CD4-positive, CD25-positive, alpha-beta regulatory T cell (primary cell): ENCODE results near the gene SYTL3. TPM values are rescaled to one million over a fixed set of nuclear protein-coding genes. Genes with fewer than 3 reads are reported as not detected.
A peak's percentile ranks its signal among the peaks of the same experiment; 100 is the strongest.

Experiments used
- ATAC-seq, 2 donors: fragments of 150-1000 bp; cut with Tn5 transposase; one replicate each; pipeline ENCODE4 v1.10.0; 2021; ENCODE audit warnings: low read depth in 2 of 2, moderate number of reproducible peaks in 2 of 2, moderate library complexity in 1 of 2
- DNase-seq, 3 donors: peaks; one replicate each; pipeline versions ENCODE4 v3.0.0 to v3.0.0-alpha.2; 2012 to 2022; ENCODE audit warnings: mixed read lengths in 1 of 3
- H3K27ac ChIP-seq: one replicate; pipeline ENCODE4 v1.7.0; 2013; ENCODE audit warnings: mild to moderate bottlenecking, low read length; ENCODE audit not compliant: insufficient read depth, poor library complexity, severe bottlenecking
- H3K27me3 ChIP-seq: one replicate; pipeline ENCODE4 v1.7.0; 2013; ENCODE audit warnings: low read length; ENCODE audit not compliant: control insufficient read depth, insufficient read depth
- H3K36me3 ChIP-seq: one replicate; pipeline ENCODE4 v1.7.0; 2013; ENCODE audit warnings: mild to moderate bottlenecking, low read length, moderate library complexity; ENCODE audit not compliant: control insufficient read depth, insufficient read depth
- H3K4me1 ChIP-seq: 2 replicates; pipeline ENCODE4 v1.7.0; 2013; ENCODE audit warnings: mild to moderate bottlenecking, low read length; ENCODE audit not compliant: insufficient read depth, control insufficient read depth, poor library complexity, severe bottlenecking
- H3K4me3 ChIP-seq: one replicate; pipeline ENCODE4 v1.7.0; 2013; ENCODE audit warnings: low read depth, mild to moderate bottlenecking, low read length, moderate library complexity
- H3K9me3 ChIP-seq, 2 experiments: 1 replicate in 1 of 2; 2 replicates in 1 of 2; pipeline ENCODE4 v1.7.0; 2013; ENCODE audit warnings: low read length in 2 of 2, mild to moderate bottlenecking in 1 of 2, moderate library complexity in 1 of 2; ENCODE audit not compliant: control insufficient read depth in 2 of 2
- H3K27ac Mint-ChIP-seq, 3 donors: one replicate each; pipeline ENCODE4 v1.8.0; 2020 to 2022; ENCODE audit warnings: mild to moderate bottlenecking in 3 of 3, mixed read lengths in 3 of 3, moderate library complexity in 2 of 3
- H3K27me3 Mint-ChIP-seq: one replicate; pipeline ENCODE4 v1.8.0; 2022; ENCODE audit warnings: mild to moderate bottlenecking, mixed read lengths
- H3K36me3 Mint-ChIP-seq: one replicate; pipeline ENCODE4 v1.8.0; 2020; ENCODE audit warnings: mixed read lengths
- H3K4me1 Mint-ChIP-seq, 4 donors: one replicate each; pipeline ENCODE4 v1.8.0; 2020 to 2022; ENCODE audit warnings: mixed read lengths in 4 of 4, mild to moderate bottlenecking in 1 of 4
- H3K4me3 Mint-ChIP-seq, 4 donors: one replicate each; pipeline ENCODE4 v1.8.0; 2020 to 2022; ENCODE audit warnings: mild to moderate bottlenecking in 4 of 4, mixed read lengths in 4 of 4, moderate library complexity in 3 of 4
- H3K9me3 Mint-ChIP-seq, 7 donors: one replicate each; pipeline ENCODE4 v1.8.0; 2020 to 2022; ENCODE audit warnings: mixed read lengths in 7 of 7, mild to moderate bottlenecking in 3 of 7, moderate library complexity in 2 of 7
- polyA plus RNA-seq, 4 donors: library from polyadenylated mRNA; unstranded; fragments of 300-500 nt; fragmentation: Illumina TruSeq; gene quantifications; one replicate each; pipeline ENCODE4 v1.2.3, GENCODE V29; 2021
- total RNA-seq: library from RNA; stranded (reverse); gene quantifications from one replicate; pipeline ENCODE4 v1.2.3, GENCODE V29; 2022

Gene SYTL3
- total and polyA plus RNA-seq, 5 donors from 2014 or later = 12.2 to 54.8 (median 14.1) TPM

DNA sequence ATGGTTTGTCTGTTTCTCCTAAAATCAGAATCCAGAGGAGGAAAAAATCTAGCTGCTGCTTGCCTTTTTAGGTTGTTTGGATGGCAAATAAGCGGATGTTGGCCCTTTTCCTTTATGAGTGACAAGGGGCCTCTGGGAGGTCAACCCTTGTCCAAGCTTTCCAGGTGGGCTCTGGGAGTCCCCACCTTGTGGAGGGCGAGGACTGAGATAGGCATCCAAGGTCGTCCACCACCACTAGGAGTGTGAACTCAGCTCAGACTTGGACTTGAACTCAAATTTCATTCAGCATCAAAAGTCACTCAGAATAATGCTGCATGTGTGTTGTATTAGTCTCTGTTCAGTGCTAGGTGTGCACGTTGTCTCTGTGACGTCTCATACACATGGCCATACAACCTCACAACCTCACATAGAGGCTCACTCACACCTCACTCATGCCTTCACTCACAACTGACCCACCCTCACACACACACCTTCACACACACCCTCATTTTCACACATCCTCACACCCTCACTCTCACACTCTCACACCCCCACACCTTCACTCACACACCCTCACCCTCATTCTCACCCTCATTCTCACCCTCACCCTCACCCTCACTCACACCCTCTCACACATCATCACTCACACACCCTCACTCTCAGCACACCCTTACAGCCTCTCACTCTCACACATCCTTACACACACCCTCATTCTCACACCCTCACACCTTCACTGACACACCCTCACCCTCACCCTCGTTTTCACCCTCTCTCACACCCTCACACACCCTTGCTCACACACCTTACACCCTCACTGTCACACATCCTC, 23.3 kb upstream of the SYTL3 start:
- Histone ChIP-seq H3K4me3 (no peak overlapping the region), H3K4me1 (no peaks in the 10 kb centered on the region), H3K27me3 (no peaks in the 10 kb centered on the region), H3K27ac (no peak overlapping the region), H3K9me3 (no peaks in the 10 kb centered on the region), H3K36me3 (peaks cover 84% of the 10 kb centered on the region)
- DNase-seq = no peak
- no peak for ATAC-seq
- Mint-ChIP-seq H3K9me3 (peaks cover 0 to 2% (median 0%) of the 10 kb centered on the region in 7 donors), H3K27ac (peak overlapping the region in 2 of 3 donors; percentile 76 to 83), H3K27me3 (no peaks in the 10 kb centered on the region), H3K4me3 (no peak overlapping the region), H3K36me3 (peaks cover 42% of the 10 kb centered on the region), H3K4me1 (peaks cover 4 to 10% (median 7%) of the 10 kb centered on the region in 4 donors)

DNA sequence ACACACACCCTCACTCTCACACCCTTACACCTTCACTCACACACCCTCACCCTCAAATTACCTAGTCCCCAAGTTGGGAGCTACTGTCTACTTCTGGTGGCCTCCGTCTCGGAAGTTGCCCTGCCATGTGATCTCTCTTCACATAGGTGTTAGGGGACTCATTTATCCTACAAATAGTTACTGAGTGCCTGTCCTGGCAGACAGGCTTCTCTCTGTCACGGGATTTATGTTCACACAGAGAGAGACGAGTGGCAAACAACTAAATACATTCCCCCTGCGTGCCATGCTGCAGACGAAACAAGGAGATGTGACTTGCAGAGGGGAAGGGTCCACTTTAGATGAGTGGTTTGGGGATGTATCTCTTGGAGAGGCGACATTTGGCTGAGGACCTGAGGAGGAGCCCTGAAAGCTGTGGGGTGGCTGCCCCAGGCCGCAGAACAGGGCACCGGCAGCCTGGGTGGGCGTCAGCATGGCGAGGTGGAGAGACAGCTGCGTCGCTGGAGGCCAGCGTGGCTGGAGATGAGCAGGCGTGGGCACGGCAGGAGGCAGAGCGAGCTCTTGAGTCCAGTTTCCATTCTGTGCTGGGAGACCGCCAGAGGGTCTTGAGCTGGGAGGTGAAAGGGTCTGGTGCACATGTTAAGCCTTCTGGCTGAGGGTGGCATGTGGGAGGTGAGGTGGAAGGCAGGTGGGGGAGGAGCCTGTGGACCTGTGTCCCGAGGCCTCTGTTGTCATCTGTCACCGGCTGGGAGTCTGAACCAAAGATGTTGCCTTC, 22.5 kb upstream of the SYTL3 start:
- Mint-ChIP-seq H3K36me3 (peaks cover 44% of the 10 kb centered on the region), H3K27me3 (no peaks in the 10 kb centered on the region), H3K9me3 (peaks cover 0 to 2% (median 0%) of the 10 kb centered on the region in 7 donors), H3K27ac (peak overlapping the region in 2 of 3 donors; percentile 76 to 83), H3K4me3 (no peak overlapping the region), H3K4me1 (peaks cover 7 to 12% (median 8%) of the 10 kb centered on the region in 4 donors)
- Histone ChIP-seq H3K36me3 (peaks cover 81% of the 10 kb centered on the region), H3K4me3 (no peak overlapping the region), H3K27ac (no peak overlapping the region), H3K27me3 (no peaks in the 10 kb centered on the region), H3K9me3 (no peaks in the 10 kb centered on the region), H3K4me1 (no peaks in the 10 kb centered on the region)
- no peak for ATAC-seq
- no peak for DNase-seq

DNA sequence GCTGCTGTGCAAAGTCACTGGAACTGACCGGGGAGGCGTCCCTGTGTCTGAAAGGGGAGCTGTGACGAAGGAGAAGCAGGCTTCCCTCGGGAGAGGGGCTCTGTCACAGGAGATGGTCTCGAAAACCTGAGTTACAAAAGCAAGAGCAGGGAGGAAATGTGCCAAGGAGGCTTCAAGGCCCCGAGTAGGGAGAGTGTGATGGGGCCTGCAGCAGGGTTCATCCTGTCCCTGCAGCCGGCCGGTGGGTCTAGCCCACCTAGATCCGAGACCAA, 22.0 kb upstream of the SYTL3 start:
- peaks cover 80% of the 10 kb centered on the region for H3K36me3 ChIP-seq
- no peaks in the 10 kb centered on the region for H3K4me1 ChIP-seq
- Mint-ChIP-seq H3K9me3 (peaks cover 0 to 2% (median 0%) of the 10 kb centered on the region in 7 donors), H3K36me3 (peaks cover 46% of the 10 kb centered on the region), H3K4me1 (peaks cover 7 to 12% (median 8%) of the 10 kb centered on the region in 4 donors), H3K4me3 (no peak overlapping the region), H3K27me3 (no peaks in the 10 kb centered on the region), H3K27ac (peak overlapping the region in 2 of 3 donors; percentile 76 to 83)
- no peak overlapping the region for H3K4me3 ChIP-seq
- no peak for DNase-seq
- H3K27ac ChIP-seq = no peak overlapping the region
- H3K27me3 ChIP-seq = no peaks in the 10 kb centered on the region
- no peak for ATAC-seq
- H3K9me3 ChIP-seq = no peaks in the 10 kb centered on the region

DNA sequence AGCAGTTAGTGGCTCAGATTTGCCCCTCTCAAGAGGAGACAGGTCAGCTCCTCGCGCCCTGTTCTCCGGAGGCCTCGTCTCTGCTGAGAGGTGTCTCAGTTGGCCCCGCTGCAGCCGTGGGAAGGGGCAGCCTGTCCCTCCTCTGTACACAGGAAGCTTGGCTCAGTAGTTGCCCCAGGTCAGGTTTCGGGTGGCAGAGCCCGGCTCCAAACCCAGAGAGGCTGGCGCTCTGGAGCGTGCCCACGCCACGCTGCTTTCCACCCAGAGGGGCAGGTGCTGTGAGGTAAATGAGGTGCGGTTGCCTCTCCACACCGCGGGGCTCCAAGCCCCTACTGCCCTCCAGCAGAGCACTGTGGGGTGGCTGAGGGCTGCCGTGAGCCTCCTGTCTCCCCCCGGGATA, 21.3 kb upstream of the SYTL3 start:
- Histone ChIP-seq H3K9me3 (no peaks in the 10 kb centered on the region), H3K36me3 (peaks cover 85% of the 10 kb centered on the region), H3K4me3 (no peak overlapping the region), H3K4me1 (no peaks in the 10 kb centered on the region), H3K27ac (no peak overlapping the region), H3K27me3 (no peaks in the 10 kb centered on the region)
- no peak for ATAC-seq
- Mint-ChIP-seq H3K27me3 (no peaks in the 10 kb centered on the region), H3K4me1 (peaks cover 7 to 11% (median 8%) of the 10 kb centered on the region in 4 donors), H3K4me3 (no peak overlapping the region), H3K36me3 (peaks cover 46% of the 10 kb centered on the region), H3K9me3 (peaks cover 0 to 2% (median 0%) of the 10 kb centered on the region in 7 donors), H3K27ac (no peak overlapping the region)
- no peak for DNase-seq

DNA sequence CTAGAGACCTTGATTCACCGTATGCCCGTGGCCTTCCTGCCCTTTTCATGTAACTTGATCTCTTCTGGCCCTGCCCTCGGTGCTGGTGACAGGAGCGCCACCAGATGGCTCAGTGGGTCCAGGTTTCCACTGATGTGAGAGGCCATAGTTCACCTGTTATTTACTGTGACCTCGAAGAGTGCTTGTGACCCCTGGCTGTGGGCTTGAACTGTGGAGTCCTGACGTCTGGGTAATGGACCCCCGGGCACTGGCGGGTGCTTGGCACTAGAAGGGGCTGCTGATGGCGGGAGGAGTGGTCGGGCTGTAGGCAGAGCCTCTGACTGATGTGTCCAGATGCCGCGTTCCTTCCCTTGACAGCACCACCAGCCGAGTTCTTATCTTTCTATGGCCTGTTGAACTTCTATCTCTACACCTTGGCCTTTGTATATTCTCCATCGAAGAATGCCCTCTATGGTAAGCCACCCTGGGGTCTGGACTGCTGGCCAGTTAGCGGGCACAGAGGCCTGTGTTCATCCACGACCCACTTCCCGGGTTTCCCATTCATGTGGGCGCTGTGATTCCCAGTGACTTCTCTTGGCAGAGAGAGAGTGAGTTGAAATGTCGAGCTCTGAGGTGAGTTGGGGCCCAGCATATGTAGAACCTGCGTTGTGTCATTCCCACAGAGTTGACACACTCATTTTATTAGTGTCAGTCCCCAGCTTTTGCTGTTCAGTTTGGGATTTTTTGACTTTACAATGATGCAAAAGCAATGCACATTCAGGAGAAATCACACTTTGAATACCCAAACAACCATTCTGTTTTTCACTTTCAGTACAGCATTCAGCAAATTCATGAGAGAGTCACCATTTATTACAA, 20.3 kb upstream of the SYTL3 start:
- ATAC-seq (peak in 1 of 2 donors; percentile 47), DNase-seq (no peak)
- Mint-ChIP-seq H3K4me1 (peaks cover 10 to 15% (median 13%) of the 10 kb centered on the region in 4 donors), H3K36me3 (peaks cover 46% of the 10 kb centered on the region), H3K27me3 (no peaks in the 10 kb centered on the region), H3K27ac (peak overlapping the region in 2 of 3 donors; percentile 80), H3K9me3 (peaks cover 0 to 2% (median 0%) of the 10 kb centered on the region in 7 donors), H3K4me3 (no peak overlapping the region)
- Histone ChIP-seq H3K27me3 (no peaks in the 10 kb centered on the region), H3K4me1 (peaks cover 2% of the 10 kb centered on the region), H3K27ac (no peak overlapping the region), H3K9me3 (no peaks in the 10 kb centered on the region), H3K36me3 (peaks cover 80% of the 10 kb centered on the region), H3K4me3 (no peak overlapping the region)

DNA sequence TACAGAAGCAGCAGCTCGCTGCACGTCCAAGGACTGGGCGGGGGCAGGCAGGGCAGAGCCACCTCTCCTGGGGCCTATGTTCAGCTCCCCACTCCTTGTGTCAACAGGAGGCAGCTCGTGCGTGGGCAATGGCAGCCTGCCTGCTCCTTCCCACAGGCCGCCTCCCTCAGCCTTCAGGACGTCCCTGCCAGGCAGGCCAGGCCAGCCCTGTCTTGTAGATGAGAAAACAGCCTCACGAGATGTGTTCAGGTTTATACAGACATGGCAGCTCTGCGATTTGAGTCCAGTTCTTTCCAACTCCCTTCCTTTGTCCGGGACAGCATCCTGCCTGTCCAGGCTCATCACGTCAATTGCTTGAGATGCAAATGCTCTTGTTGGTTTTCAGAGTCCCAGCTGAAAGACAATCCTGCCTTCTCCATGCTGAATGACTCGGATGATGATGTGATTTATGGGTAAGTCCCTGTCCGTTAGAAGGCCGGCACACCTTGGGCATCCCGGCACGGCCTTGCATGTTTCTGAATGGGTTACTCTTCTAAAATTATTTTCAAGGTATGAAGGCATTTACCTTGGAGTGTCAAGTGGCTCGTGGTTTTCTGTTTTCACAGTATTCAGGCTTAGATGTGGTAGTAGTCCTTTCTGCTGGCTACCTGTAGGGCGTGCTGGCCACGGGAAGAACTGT, 18.8 kb upstream of the SYTL3 start:
- Mint-ChIP-seq H3K4me3 (peak overlapping the region in 1 of 4 donors; percentile 33), H3K9me3 (peaks cover 0 to 2% (median 0%) of the 10 kb centered on the region in 7 donors), H3K36me3 (peaks cover 39% of the 10 kb centered on the region), H3K27me3 (no peaks in the 10 kb centered on the region), H3K27ac (peak overlapping the region in 2 of 3 donors; percentile 77 to 94), H3K4me1 (peaks cover 16 to 29% (median 21%) of the 10 kb centered on the region in 4 donors)
- Histone ChIP-seq H3K4me1 (peaks cover 14% of the 10 kb centered on the region), H3K36me3 (peaks cover 73% of the 10 kb centered on the region), H3K27ac (peak overlapping the region; percentile 17), H3K27me3 (no peaks in the 10 kb centered on the region), H3K4me3 (no peak overlapping the region), H3K9me3 (no peaks in the 10 kb centered on the region)
- ATAC-seq = no peak
- DNase-seq = no peak
